ENCODE results near the gene KIF17. TPM values are rescaled to one million over a fixed set of nuclear protein-coding genes. Genes with fewer than 3 reads are reported as not detected.

KIF17 gene
- total RNA-seq, 1 experiment from 2014 or later: 5.1 TPM

GRCh38 chr1:20697563-20697962, 20.2 kb downstream of the KIF17 start:
- no peaks in the 10 kb centered on the region for H3K9me3 ChIP-seq (ENCODE audit: control insufficient read depth, low read depth, low read length)
- H3K27me3 Mint-ChIP-seq (ENCODE audit: low read depth): peaks cover 14% of the 10 kb centered on the region
- no peak for TF ChIP-seq CTCF (conservative IDR thresholded peaks at IDR 0.05)
- H4K91ac ChIP-seq (ENCODE audit: insufficient read length, low read depth, low read length): no peak overlapping the region
- no peak overlapping the region for H2BK12ac ChIP-seq (ENCODE audit: insufficient read length, low read depth, low read length)
- H3K4me1 Mint-ChIP-seq: peaks cover 9 to 17% of the 10 kb centered on the region in 2 experiments; a peak in 3 of 4 replicates
- no peak overlapping the region for H4K5ac ChIP-seq (ENCODE audit: insufficient read length, low read depth, low read length)
- H3T11ph ChIP-seq (ENCODE audit: low read length): no peak overlapping the region
- H3K79me2 ChIP-seq (ENCODE audit: insufficient read depth, low read length): no peaks in the 10 kb centered on the region
- no peak overlapping the region for H3K23ac ChIP-seq (ENCODE audit: insufficient read length, low read depth, low read length)
- no CpG with 5 or more reads among the region's 12 CpGs for WGBS (ENCODE audit: extremely low coverage, insufficient read length, low lambda C conversion rate)
- no peaks in the 10 kb centered on the region for H4K20me1 ChIP-seq (ENCODE audit: control insufficient read depth, insufficient read depth, insufficient read length)
- H3K4me2 ChIP-seq (ENCODE audit: insufficient read depth, insufficient read length, low read length): no peak overlapping the region
- no peak overlapping the region for H3K27ac Mint-ChIP-seq
- no peak overlapping the region for H2BK120ac ChIP-seq (ENCODE audit: low read depth, low read length, poor library complexity, severe bottlenecking)
- no peaks in the 10 kb centered on the region for H3K27me3 ChIP-seq (ENCODE audit: insufficient read depth, low read length)
- no peak overlapping the region for H2BK15ac ChIP-seq (ENCODE audit: low read depth, low read length)
- H3K27ac ChIP-seq (ENCODE audit: insufficient read length, low read depth, low read length): no peak overlapping the region
- no peak overlapping the region; the same call in 1 of the 2 replicates for H3K14ac ChIP-seq (ENCODE audit: insufficient read depth, low read length)
- H2BK5ac ChIP-seq (ENCODE audit: insufficient read length, low read length): no peak overlapping the region
- H3K23me2 ChIP-seq (ENCODE audit: insufficient read length, low read depth, low read length, poor library complexity, severe bottlenecking): peaks cover 10% of the 10 kb centered on the region
- H3K18ac ChIP-seq (ENCODE audit: insufficient read length, low read depth, low read length): no peak overlapping the region
- no peak overlapping the region for H2AFZ ChIP-seq (ENCODE audit: low read length)
- H3K9me3 Mint-ChIP-seq: no peaks in the 10 kb centered on the region
- no peak for DNase-seq
- no peak overlapping the region for H3K4ac ChIP-seq (ENCODE audit: low read depth, low read length)
- H2AK5ac ChIP-seq (ENCODE audit: insufficient read length, low read length): no peak overlapping the region
- H3K9ac ChIP-seq (ENCODE audit: extremely low read depth, insufficient read length, low read length): no peak overlapping the region
- H4K8ac ChIP-seq (replicated peaks; ENCODE audit: insufficient read length, low read depth, low read length): no peak overlapping the region
- peaks cover 0 to 3% (median 0%) of the 10 kb centered on the region in 3 experiments; a peak in 1 of 7 replicates for H3K36me3 Mint-ChIP-seq (ENCODE audit: insufficient read depth in 1 of 3, low read depth in 3 of 3)
- H3K4me3 Mint-ChIP-seq: peak overlapping the region; percentile 76 to 81; a peak in 3 of 5 replicates
- no peak overlapping the region for H3K56ac ChIP-seq (ENCODE audit: insufficient read length, low read depth, low read length)
- no peaks in the 10 kb centered on the region for H3K79me1 ChIP-seq (ENCODE audit: insufficient read depth, low read depth, low read length, poor library complexity, severe bottlenecking)
- H2BK20ac ChIP-seq (ENCODE audit: low read depth, low read length, poor library complexity, severe bottlenecking): no peak overlapping the region
- H3K4me1 ChIP-seq (ENCODE audit: insufficient read depth, low read length): no peaks in the 10 kb centered on the region

All from H9 (cell line).